AG10803 (cell line): ENCODE data around the gene ZNF521.

Experiments used
- DNase-seq: peaks from one replicate; pipeline ENCODE4 v3.0.0; 2010; ENCODE audit warnings: low read depth
- H3K4me3 ChIP-seq: 2 replicates; pipeline ENCODE4 v1.5.1; 2011; ENCODE audit warnings: mild to moderate bottlenecking, low read length, control low read depth
- TF ChIP-seq, protein P1 (sequence below): conservative IDR thresholded peaks from 2 replicates; pipeline ENCODE4 v1.5.1; 2011; ENCODE audit warnings: mild to moderate bottlenecking, low read length, control low read depth, inconsistent platforms

Gene ZNF521

DNA sequence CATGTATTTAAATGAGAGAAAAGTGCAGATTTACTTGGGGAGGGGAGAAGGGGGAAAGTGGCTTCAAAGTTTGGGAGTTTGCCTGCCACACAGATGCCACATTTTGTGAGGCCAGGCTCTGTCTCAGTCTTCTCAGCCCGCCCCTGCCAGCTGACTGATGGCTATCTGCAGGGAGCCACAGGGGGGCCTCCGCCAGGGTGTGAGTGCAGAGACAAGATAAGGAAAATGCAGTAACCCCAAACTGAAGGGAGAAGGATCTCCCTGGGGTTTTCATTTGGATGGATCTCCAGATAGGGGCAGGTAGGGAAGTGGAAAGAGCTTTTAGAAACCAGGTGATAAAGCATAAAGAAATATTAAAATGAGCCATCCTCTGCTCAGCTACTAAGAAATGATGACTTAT is 128.8 kb downstream of the ZNF521 start:
- H3K4me3 ChIP-seq: no peak overlapping the region
- no peak for DNase-seq
- TF ChIP-seq, protein P1, sequence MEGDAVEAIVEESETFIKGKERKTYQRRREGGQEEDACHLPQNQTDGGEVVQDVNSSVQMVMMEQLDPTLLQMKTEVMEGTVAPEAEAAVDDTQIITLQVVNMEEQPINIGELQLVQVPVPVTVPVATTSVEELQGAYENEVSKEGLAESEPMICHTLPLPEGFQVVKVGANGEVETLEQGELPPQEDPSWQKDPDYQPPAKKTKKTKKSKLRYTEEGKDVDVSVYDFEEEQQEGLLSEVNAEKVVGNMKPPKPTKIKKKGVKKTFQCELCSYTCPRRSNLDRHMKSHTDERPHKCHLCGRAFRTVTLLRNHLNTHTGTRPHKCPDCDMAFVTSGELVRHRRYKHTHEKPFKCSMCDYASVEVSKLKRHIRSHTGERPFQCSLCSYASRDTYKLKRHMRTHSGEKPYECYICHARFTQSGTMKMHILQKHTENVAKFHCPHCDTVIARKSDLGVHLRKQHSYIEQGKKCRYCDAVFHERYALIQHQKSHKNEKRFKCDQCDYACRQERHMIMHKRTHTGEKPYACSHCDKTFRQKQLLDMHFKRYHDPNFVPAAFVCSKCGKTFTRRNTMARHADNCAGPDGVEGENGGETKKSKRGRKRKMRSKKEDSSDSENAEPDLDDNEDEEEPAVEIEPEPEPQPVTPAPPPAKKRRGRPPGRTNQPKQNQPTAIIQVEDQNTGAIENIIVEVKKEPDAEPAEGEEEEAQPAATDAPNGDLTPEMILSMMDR: no peak

GRCh38 chr18:25222648-25223047 is 129.3 kb downstream of the ZNF521 start:
- TF ChIP-seq, protein P1: no peak
- H3K4me3 ChIP-seq: no peak overlapping the region
- no peak for DNase-seq

DNA sequence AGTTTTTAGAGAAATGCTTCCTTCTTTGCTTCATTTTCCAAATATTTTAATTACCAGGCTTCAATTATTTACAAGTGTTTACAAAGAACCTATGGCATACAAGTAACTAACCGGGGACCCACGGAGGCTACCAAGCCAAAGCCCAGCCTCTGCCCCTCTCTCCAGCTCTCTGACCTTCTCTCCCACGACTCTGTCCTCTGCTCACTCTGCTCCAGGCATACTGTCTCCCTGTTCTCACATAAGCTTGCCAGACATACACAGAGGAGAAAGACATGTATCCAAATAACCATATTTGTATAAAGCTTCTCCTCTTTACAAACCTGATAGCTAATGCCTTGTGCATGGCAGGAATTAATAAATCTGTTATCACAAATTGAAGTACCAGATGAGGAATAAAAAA is 141.3 kb downstream of the ZNF521 start:
- no peak for DNase-seq
- no peak overlapping the region for H3K4me3 ChIP-seq
- TF ChIP-seq, protein P1: no peak

DNA sequence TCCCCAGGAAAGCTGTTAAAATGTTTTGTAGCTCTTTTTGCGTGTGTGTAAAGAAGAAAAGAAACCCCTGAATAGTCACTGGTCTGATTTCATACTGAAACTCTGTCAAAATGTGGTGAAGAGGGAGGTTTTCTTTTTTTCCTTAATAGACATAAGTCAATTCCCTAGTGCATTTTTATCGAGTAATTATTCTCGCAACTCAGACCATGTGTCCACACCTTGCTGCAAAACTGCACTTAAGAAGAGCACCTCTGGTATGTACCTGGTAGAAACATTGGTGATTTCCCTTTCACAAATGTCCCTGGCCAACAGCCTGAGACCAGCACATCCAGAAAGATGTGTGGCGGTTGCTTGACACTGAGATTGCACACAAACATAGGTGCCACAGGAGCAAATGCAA is 159.9 kb downstream of the ZNF521 start:
- no peak for DNase-seq
- TF ChIP-seq, protein P1: no peak
- no peak overlapping the region for H3K4me3 ChIP-seq

DNA sequence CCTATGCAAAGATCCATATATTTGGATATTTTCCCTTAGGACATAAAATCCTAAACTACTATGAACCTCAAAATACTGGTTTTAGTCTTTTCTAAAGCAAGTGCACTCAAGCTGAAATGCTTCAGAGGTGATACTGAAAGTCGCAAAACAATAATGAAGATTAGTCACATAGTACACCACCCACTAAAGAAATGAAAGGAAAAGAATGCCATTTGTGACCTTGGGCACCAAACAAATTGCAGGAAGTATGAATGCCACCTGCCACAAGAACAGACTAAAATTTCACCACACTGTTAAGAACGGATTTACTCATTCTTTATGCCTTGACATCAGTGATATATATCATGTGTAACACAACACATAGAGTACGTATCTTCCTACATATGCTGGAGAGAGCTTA is 161.5 kb downstream of the ZNF521 start:
- no peak overlapping the region for H3K4me3 ChIP-seq
- TF ChIP-seq, protein P1: no peak
- no peak for DNase-seq

- TF ChIP-seq, protein P1: no peak
- DNase-seq: no peak
- no peak overlapping the region for H3K4me3 ChIP-seq
Measured at GRCh38 chr18:25189391-25190185, 162.4 kb downstream of the ZNF521 start.

GRCh38 chr18:25187521-25188192 is 164.3 kb downstream of the ZNF521 start:
- TF ChIP-seq, protein P1: no peak
- no peak for DNase-seq
- H3K4me3 ChIP-seq: no peak overlapping the region
